Endothelial cell of umbilical vein (primary cell): ENCODE results near the gene UBE4B. TPM values are rescaled to one million over a fixed set of nuclear protein-coding genes. Genes with fewer than 3 reads are reported as not detected.

Source experiments
- BruUV-seq: library from RNA; stranded (reverse); fragments of 400-500 nt; replicated peaks from 2 replicates; lab custom pipeline; 2021; lab: Mats Ljungman, UMichigan
- CTCF ChIA-PET: fragments of 300-600, 350-600 bp; sonication (Branson Sonifier 250); formaldehyde crosslinking; loops from one replicate; lab custom pipeline; 2021; ENCODE audit warnings: antibody characterized with exemption, inconsistent platforms; lab: Charles Lee
- POLR2A ChIA-PET: fragments of 300-600, 350-600 bp; sonication (Branson Sonifier 250); formaldehyde crosslinking; loops from one replicate; lab custom pipeline; 2021; ENCODE audit warnings: antibody characterized with exemption, inconsistent platforms; lab: Charles Lee
- DNase-seq: peaks from one replicate; pipeline ENCODE4 v3.0.0-alpha.2; 2011; ENCODE audit warnings: low read depth, low spot score
- FAIRE-seq: peaks from 2 replicates; lab custom pipeline; 2011; peaks lifted over from hg19 to GRCh38; lab: Jason Lieb, UNC
- H2AFZ ChIP-seq: 2 replicates; pipeline ENCODE4 v1.6.0; 2012; ENCODE audit warnings: low read depth, low read length, control low read depth, inconsistent platforms
- H3K27ac ChIP-seq: 2 replicates; pipeline ENCODE4 v1.5.1; 2011; ENCODE audit warnings: low read depth, mild to moderate bottlenecking, control low read depth, low read length, moderate library complexity; ENCODE audit not compliant: insufficient read depth
- H3K27me3 ChIP-seq, 2 experiments: 2 replicates each; pipeline versions ENCODE4 v1.6.0 to v1.6.1; 2011; ENCODE audit warnings: low read length in 2 of 2, mixed read lengths in 1 of 2; ENCODE audit not compliant: control insufficient read depth in 2 of 2, insufficient read depth in 2 of 2
- H3K36me3 ChIP-seq, 2 experiments: 2 replicates in 1 of 2; 3 replicates in 1 of 2; pipeline ENCODE4 v1.5.1; 2011; ENCODE audit warnings: low read length in 2 of 2, mild to moderate bottlenecking in 1 of 2, moderate library complexity in 1 of 2; ENCODE audit not compliant: control insufficient read depth in 2 of 2, insufficient read depth in 2 of 2; ENCODE audit errors: extremely low read depth in 1 of 2
- H3K4me1 ChIP-seq: 3 replicates; pipeline ENCODE4 v1.5.1; 2011; ENCODE audit warnings: mild to moderate bottlenecking, low read length; ENCODE audit not compliant: control insufficient read depth, insufficient read depth; ENCODE audit errors: extremely low read depth
- H3K4me2 ChIP-seq: 2 replicates; pipeline ENCODE4 v1.6.1; 2011; ENCODE audit warnings: low read length, control low read depth, mixed read lengths; ENCODE audit not compliant: insufficient read depth
- H3K4me3 ChIP-seq, 3 experiments: fragments of 200-600 bp in 1 of 3; sonication (generic), shearing (Covaris generic) in 1 of 3; replicated peaks in 1 of 3; 2 replicates each; pipeline ENCODE4 v1.5.1; 2011 to 2016; ENCODE audit warnings: control low read depth in 3 of 3, low read length in 3 of 3, mild to moderate bottlenecking in 2 of 3, inconsistent platforms in 1 of 3, low read depth in 1 of 3, moderate library complexity in 1 of 3; ENCODE audit not compliant: insufficient read depth in 1 of 3
- H3K79me2 ChIP-seq: 2 replicates; pipeline ENCODE4 v1.6.0; 2012; ENCODE audit warnings: low read length, inconsistent platforms; ENCODE audit not compliant: control insufficient read depth, insufficient read depth
- H3K9ac ChIP-seq: replicated peaks from 2 replicates; pipeline ENCODE3; 2011; ENCODE audit warnings: low read length, control low read depth; ENCODE audit not compliant: insufficient read depth; ENCODE audit errors: extremely low read depth
- H3K9me1 ChIP-seq: replicated peaks from 3 replicates; pipeline ENCODE4 v1.6.0; 2011; ENCODE audit warnings: mild to moderate bottlenecking, low read length; ENCODE audit not compliant: control insufficient read depth, insufficient read depth; ENCODE audit errors: extremely low read depth
- H3K9me3 ChIP-seq: replicated peaks from 2 replicates; pipeline ENCODE4 v1.5.1; 2012; ENCODE audit warnings: low read length, inconsistent platforms; ENCODE audit not compliant: control insufficient read depth, insufficient read depth
- H4K20me1 ChIP-seq: replicated peaks from 2 replicates; pipeline ENCODE3; 2011; ENCODE audit warnings: mild to moderate bottlenecking, low read length; ENCODE audit not compliant: control insufficient read depth, insufficient read depth; ENCODE audit errors: extremely low read depth
- EZH2 ChIP-seq: IDR thresholded peaks from 2 replicates; pipeline ENCODE4 v1.6.1; 2012; ENCODE audit warnings: borderline replicate concordance, low read depth, mild to moderate bottlenecking, moderate library complexity, low read length, inconsistent platforms; ENCODE audit not compliant: severe bottlenecking
- FOS ChIP-seq: IDR thresholded peaks from 2 replicates; pipeline ENCODE4 v1.6.1; 2011; ENCODE audit warnings: mild to moderate bottlenecking, low read length, moderate library complexity, borderline replicate concordance; ENCODE audit not compliant: insufficient read depth
- GATA2 ChIP-seq: IDR thresholded peaks from 2 replicates; pipeline ENCODE4 v1.7.0; 2011; ENCODE audit warnings: low read depth, mild to moderate bottlenecking, moderate library complexity, mixed read lengths, low read length; ENCODE audit not compliant: insufficient read length, insufficient read depth
- JUN ChIP-seq: IDR thresholded peaks from 2 replicates; pipeline ENCODE4 v1.6.1; 2011; ENCODE audit warnings: borderline replicate concordance, low read depth; ENCODE audit not compliant: insufficient read length, insufficient read depth
- MYC ChIP-seq: IDR thresholded peaks from one replicate; pipeline ENCODE4 v1.6.1; 2011; ENCODE audit warnings: mild to moderate bottlenecking, low read depth, low read length
- POLR2A ChIP-seq: IDR thresholded peaks from 2 replicates; pipeline ENCODE4 v1.6.1; 2012; ENCODE audit warnings: low read depth, mild to moderate bottlenecking, control low read depth, low read length
- POLR2AphosphoS5 ChIP-seq: IDR thresholded peaks from 2 replicates; pipeline ENCODE4 v1.6.1; 2012; ENCODE audit warnings: low read depth, mild to moderate bottlenecking, control low read depth, low read length, moderate library complexity; ENCODE audit not compliant: insufficient read depth
- dilution Hi-C: fragments of 300-500 bp; cut with MboI; formaldehyde crosslinking; loops from one replicate; pipeline ENCODE4 v1.15.0; 2019; ENCODE audit warnings: low sequenced_read_pairs; ENCODE audit not compliant: extremely low pct_ligation_motif_present
- intact Hi-C: fragments of 100-400 bp; cut with micrococcal nuclease; formaldehyde crosslinking; loops from one replicate; pipeline ENCODE4 v1.10.0; 2022
- polyA plus RNA-seq, 4 experiments: library from polyadenylated mRNA; depleted of rRNA in 3 of 4; stranded (reverse) in 3 of 4; unstranded in 1 of 4; fragments of >200 nt; gene quantifications; 2 replicates each; pipeline versions ENCODE4 v1.2.1 to v1.2.3, GENCODE V29; 2011 to 2012; ENCODE audit warnings: missing spikeins in 1 of 4
- total RNA-seq: library from RNA; stranded (reverse); gene quantifications from 2 replicates; pipeline ENCODE4 v1.2.3, GENCODE V29; 2021
- TF ChIP-seq, protein P1 (sequence below): IDR thresholded peaks from 2 replicates; pipeline ENCODE4 v1.6.1; 2011; ENCODE audit not compliant: insufficient read depth, insufficient read length
- TF ChIP-seq, protein P2 (sequence below), 2 donors: IDR thresholded peaks; 1 replicate in 1 of 2; 2 replicates in 1 of 2; pipeline ENCODE4 v1.5.1; 2011; ENCODE audit warnings: low read length in 2 of 2, mild to moderate bottlenecking in 2 of 2, moderate library complexity in 2 of 2, control low read depth in 1 of 2, inconsistent platforms in 1 of 2, low read depth in 1 of 2; ENCODE audit not compliant: insufficient read depth in 1 of 2; ENCODE audit errors: extremely low read depth in 1 of 2

Gene UBE4B
- total and polyA plus RNA-seq, 2 donors (not counting 3 experiments of a cell fraction or from before 2014, with no cell fraction given) = 17.8 to 54.5 TPM

DNA sequence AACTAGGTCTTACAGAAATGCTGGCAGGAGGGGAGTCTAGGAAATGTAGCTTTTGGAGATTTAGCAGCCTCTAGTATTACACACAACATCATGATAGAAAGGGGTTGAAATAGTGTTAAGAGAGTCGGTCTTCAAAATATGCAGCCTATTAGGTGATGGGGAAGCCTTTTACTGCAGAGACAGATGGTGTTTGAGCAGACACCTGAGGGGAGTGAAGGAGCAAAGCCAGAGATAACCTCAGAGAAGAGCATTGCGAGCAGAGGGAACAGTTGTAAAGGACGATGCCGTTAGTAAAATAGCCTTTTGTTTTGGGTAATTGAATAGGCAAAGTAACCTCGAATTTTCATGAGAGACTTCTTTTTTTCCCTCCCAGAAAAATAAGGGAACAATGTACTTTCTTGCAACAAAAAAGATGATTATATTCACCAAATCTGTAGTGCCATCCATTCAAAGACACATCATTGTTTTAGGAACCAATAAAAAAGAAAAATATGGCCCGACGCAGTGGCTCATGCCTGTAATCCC, 111.3 kb downstream of the UBE4B start:
- no peak overlapping the region for H3K9ac ChIP-seq
- no peaks in the 10 kb centered on the region for H4K20me1 ChIP-seq
- no peaks in the 10 kb centered on the region for H3K9me1 ChIP-seq
- no peak for DNase-seq
- H2AFZ ChIP-seq = no peak overlapping the region
- H3K27me3 ChIP-seq = no peaks in the 10 kb centered on the region
- no peak overlapping the region for H3K27ac ChIP-seq
- CTCF ChIA-PET = interaction anchor here (0.7 to 1.4 kb wide), 2 partner anchors 9 to 525 kb away, joined by 3 read pairs; no protein-coding TSS in a partner anchor
- no peak overlapping the region for H3K4me3 ChIP-seq
- intact Hi-C loops = no loop called here
- H3K36me3 ChIP-seq = peaks cover 0 to 2% of the 10 kb centered on the region in 2 experiments
- no peak overlapping the region for H3K4me2 ChIP-seq
- BruUV-seq = no TSS peak
- no peaks in the 10 kb centered on the region for H3K9me3 ChIP-seq
- dilution Hi-C loops = no loop called here
- no peaks in the 10 kb centered on the region for H3K4me1 ChIP-seq
- POLR2A ChIA-PET = no interaction called here
- FAIRE-seq = no peak
- no peaks in the 10 kb centered on the region for H3K79me2 ChIP-seq
- TF ChIP-seq FOS (no peak), JUN (no peak), POLR2AphosphoS5 (no peak), POLR2A (no peak)

DNA sequence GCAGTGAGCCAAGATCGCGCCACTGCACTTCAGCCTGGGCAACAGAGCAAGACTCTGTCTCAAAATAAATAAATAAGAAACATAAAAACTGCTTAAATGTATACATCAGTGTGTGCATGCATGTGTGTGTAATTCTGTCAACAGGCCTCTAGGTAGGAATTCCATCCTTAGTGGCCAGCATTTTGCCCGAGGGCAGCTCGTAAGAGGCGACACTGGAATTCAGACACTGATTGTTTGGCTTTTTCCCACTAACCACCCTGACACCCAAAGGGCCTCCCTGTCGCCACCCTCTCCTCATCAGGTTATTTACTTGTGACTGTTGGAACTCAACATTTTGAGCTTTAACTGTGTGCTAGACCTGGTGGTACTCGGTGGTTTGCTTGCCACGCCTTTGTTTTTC, 113.6 kb downstream of the UBE4B start:
- BruUV-seq = no TSS peak
- dilution Hi-C loops = no loop called here
- Histone ChIP-seq H3K9me1 (no peaks in the 10 kb centered on the region), H3K27me3 (no peaks in the 10 kb centered on the region), H3K4me2 (no peak overlapping the region), H3K4me3 (no peak overlapping the region), H2AFZ (no peak overlapping the region), H3K79me2 (no peaks in the 10 kb centered on the region), H4K20me1 (no peaks in the 10 kb centered on the region), H3K9me3 (no peaks in the 10 kb centered on the region), H3K4me1 (no peaks in the 10 kb centered on the region), H3K9ac (no peak overlapping the region), H3K36me3 (peaks cover under 1 to 4% of the 10 kb centered on the region in 2 experiments), H3K27ac (no peak overlapping the region)
- POLR2A ChIA-PET = no interaction called here
- FAIRE-seq = no peak
- DNase-seq = no peak
- intact Hi-C loops = no loop called here
- CTCF ChIA-PET = interaction anchor here (1.1 to 2.7 kb wide), 3 partner anchors 8 to 19 kb away, joined by 3 to 9 read pairs (median 3); no protein-coding TSS in a partner anchor
- TF ChIP-seq FOS (no peak), GATA2 (no peak), POLR2A (no peak), POLR2AphosphoS5 (no peak), EZH2 (no peak), MYC (no peak), JUN (no peak)
- TF ChIP-seq, protein P1, sequence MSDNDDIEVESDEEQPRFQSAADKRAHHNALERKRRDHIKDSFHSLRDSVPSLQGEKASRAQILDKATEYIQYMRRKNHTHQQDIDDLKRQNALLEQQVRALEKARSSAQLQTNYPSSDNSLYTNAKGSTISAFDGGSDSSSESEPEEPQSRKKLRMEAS = no peak
- TF ChIP-seq, protein P2, sequence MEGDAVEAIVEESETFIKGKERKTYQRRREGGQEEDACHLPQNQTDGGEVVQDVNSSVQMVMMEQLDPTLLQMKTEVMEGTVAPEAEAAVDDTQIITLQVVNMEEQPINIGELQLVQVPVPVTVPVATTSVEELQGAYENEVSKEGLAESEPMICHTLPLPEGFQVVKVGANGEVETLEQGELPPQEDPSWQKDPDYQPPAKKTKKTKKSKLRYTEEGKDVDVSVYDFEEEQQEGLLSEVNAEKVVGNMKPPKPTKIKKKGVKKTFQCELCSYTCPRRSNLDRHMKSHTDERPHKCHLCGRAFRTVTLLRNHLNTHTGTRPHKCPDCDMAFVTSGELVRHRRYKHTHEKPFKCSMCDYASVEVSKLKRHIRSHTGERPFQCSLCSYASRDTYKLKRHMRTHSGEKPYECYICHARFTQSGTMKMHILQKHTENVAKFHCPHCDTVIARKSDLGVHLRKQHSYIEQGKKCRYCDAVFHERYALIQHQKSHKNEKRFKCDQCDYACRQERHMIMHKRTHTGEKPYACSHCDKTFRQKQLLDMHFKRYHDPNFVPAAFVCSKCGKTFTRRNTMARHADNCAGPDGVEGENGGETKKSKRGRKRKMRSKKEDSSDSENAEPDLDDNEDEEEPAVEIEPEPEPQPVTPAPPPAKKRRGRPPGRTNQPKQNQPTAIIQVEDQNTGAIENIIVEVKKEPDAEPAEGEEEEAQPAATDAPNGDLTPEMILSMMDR (IDR thresholded peaks at IDR 0.05; ENCODE audit: extremely low read depth in 1 of 2, insufficient read depth in 1 of 2, low read depth in 1 of 2, low read length in 2 of 2) = no peak
